ENCODE results near the gene WDFY2.

GRCh38 chr13:51628059-51628852 is 44.0 kb downstream of the WDFY2 start:
- TF ChIP-seq CTCF (IDR thresholded peaks at IDR 0.05): no peak
- no peak for TF ChIP-seq POLR2A (IDR thresholded peaks at IDR 0.05)
